ENCODE data around the gene ITGA8.

ITGA8 gene

DNA sequence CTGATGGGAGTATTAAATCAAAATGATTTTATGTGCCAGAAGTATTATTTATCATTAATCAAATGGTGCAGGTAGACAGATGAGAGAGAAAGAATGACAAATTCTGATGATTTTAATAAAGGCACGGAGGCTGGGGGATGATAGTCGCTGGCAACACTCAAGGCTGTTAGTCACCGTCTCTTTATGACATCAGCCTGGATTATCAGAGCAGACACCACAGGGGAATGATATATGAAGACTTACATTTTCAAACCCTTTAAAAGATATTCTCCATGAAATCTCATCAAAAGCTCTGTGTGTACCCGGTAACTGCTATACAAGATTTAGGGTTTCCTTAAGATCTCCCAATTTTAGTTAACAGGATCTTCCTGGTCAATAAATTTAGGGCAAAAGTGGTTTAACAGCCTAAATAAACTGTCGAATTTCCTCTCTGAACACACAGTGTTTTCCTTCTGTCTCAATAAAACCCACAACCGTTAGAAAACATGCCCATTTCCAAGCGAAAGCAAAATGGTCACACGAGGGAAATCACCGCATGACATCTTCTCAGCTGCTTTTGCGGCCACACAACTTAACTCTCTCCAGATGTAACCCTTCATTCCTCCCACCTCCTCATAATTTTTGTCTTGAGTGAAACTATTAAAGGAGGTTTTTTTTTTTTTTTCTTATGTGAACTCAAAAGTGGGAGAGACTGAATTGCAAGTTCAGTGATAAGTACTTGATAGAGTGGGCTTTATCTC is 215.5 kb downstream of the ITGA8 start:
- H3K4me3 ChIP-seq (ENCODE audit: low read depth, low read length) = no peak overlapping the region
- TF ChIP-seq, protein P1, sequence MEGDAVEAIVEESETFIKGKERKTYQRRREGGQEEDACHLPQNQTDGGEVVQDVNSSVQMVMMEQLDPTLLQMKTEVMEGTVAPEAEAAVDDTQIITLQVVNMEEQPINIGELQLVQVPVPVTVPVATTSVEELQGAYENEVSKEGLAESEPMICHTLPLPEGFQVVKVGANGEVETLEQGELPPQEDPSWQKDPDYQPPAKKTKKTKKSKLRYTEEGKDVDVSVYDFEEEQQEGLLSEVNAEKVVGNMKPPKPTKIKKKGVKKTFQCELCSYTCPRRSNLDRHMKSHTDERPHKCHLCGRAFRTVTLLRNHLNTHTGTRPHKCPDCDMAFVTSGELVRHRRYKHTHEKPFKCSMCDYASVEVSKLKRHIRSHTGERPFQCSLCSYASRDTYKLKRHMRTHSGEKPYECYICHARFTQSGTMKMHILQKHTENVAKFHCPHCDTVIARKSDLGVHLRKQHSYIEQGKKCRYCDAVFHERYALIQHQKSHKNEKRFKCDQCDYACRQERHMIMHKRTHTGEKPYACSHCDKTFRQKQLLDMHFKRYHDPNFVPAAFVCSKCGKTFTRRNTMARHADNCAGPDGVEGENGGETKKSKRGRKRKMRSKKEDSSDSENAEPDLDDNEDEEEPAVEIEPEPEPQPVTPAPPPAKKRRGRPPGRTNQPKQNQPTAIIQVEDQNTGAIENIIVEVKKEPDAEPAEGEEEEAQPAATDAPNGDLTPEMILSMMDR (IDR thresholded peaks at IDR 0.05; ENCODE audit: low read depth, low read length, missing control alignments) = no peak
- no peak for DNase-seq (ENCODE audit: low read depth)

DNA sequence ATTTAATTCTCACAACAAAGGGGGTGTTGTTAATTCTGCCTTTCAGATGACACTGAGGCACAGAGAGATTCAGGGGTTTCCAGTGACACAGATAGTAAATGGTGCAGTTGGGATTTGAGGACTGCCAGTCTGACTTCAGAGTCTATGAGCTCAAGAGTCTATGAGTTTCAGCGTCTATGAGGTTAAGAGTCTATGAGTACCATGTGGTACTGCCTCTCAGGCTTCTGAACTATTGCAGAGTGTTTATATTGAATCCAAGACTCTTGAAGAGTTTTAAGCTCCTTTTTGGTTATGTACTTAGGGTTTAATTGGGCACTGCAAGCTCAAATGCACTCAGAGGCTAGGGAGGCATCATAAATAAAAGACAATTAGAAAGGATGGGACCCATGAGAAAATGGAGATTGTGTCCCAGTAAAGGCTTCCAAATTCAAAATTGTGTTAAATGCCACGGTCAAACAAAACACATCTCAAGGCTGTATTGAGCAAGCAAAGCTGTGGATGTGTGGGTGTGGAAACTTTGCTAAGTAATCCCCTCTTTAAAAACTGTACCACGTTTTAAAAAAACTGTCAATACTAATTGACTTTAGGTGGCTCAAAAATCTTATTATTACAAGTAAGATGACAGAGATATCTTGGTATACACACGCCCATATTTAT is 224.7 kb downstream of the ITGA8 start:
- no peak overlapping the region for H3K4me3 ChIP-seq (ENCODE audit: low read depth, low read length)
- TF ChIP-seq, protein P1 (IDR thresholded peaks at IDR 0.05; ENCODE audit: low read depth, low read length, missing control alignments) = no peak
- DNase-seq (ENCODE audit: low read depth) = no peak

DNA sequence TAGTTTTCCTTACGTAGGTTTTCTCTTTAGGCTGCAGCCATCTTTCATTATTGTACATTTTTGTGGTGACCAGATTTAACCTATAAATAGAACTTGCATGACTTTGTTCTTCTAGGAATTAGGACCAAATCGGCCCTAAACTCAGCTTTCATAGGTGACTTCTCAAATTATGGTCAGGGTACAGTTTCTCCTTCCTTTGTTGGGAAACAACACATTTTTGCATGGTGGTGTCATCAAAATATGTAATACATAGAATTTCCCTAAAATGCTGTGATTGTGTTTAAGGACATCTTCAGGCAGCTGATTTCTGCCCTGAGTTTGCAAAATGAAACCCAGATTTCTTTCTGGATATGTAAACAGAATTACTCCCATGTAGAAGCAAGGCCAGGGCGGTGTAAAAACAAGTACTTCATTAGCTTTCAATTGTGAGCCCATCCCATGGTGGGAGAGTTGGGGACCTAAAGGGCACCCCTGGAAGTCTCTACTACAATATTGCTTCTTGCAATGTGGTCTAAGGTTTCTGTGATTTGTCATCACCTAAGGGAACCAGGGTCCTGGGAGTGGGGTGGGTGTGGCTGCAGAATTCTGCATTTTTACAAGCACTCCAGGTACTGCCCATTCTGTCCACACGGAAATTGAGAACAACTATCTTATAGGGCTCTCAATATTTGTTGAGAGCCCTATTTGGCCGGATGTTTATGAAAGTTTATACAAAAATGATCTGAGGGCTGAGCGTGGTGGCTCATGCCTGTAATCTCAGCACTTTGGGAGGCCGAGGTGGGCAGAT is 227.7 kb downstream of the ITGA8 start:
- TF ChIP-seq, protein P1 (IDR thresholded peaks at IDR 0.05; ENCODE audit: low read depth, low read length, missing control alignments) = no peak
- H3K4me3 ChIP-seq (ENCODE audit: low read depth, low read length) = no peak overlapping the region
- DNase-seq (ENCODE audit: low read depth) = no peak

DNA sequence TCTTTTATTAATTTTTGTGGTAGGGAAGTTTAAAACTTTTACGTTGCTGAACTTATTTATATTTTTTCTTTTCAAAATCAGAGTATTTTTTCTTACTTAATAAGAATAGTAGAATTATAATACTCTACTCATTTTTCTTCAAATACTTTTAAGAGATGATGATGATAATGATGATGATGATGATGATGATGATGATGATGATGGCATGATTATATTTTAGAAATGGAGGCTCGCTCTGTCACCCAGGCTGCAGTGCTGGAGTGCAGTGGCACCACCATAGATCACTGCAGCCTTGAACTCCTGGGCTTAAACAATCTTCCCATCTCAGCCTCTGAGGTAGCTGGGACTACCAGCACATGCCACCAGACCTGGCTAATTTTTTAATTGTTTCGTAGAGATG is 230.3 kb downstream of the ITGA8 start:
- TF ChIP-seq, protein P1 (IDR thresholded peaks at IDR 0.05; ENCODE audit: low read depth, low read length, missing control alignments) = no peak
- no peak for DNase-seq (ENCODE audit: low read depth)
- H3K4me3 ChIP-seq (ENCODE audit: low read depth, low read length) = no peak overlapping the region

DNA sequence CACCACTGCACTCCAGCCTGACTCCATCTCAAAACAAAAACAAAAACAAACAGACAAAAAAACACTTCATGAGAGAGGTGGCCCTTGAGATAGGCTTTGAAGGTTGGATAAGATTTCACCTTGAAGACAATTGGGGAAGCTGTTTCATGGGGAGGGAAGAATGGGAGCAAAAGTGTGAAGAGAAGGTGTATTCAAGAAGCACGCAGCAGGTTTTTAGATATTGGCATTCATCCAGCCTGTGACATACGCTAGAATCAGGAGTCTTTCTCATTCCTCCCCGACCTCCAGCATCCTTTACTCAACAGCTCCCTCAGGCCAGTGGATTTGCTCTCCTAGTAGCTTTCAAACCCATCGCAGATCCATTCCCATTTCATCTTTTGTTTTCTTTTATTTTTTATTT is 232.3 kb downstream of the ITGA8 start:
- no peak for DNase-seq (ENCODE audit: low read depth)
- no peak overlapping the region for H3K4me3 ChIP-seq (ENCODE audit: low read depth, low read length)
- TF ChIP-seq, protein P1 (IDR thresholded peaks at IDR 0.05; ENCODE audit: low read depth, low read length, missing control alignments) = no peak

DNA sequence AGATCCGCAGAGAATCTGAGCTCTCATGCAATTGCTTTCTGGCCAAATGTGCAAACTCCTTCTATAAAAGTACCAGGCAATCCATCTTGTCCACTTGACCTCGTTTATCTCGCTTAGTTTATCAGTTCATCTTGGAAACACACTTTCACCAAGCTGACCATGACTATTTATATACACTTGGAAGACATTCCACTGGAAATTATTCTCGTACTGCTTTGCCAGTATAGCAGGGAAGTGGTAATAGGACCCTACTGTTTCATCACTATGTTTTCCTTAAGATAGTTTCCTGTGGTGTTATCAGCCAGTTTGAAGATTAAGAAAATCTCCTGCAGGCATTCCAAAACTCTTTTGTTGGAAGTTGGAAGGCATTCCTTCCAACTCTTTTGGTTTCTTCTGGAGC is 233.3 kb downstream of the ITGA8 start:
- TF ChIP-seq, protein P1 (IDR thresholded peaks at IDR 0.05; ENCODE audit: low read depth, low read length, missing control alignments) = no peak
- no peak overlapping the region for H3K4me3 ChIP-seq (ENCODE audit: low read depth, low read length)
- DNase-seq (ENCODE audit: low read depth) = no peak

Measured in GM12864 (cell line).